Putamen (tissue), 1 donor: ENCODE results near the gene ELOVL5.

Source experiments
- DNase-seq: peaks from one replicate; pipeline ENCODE4 v3.0.0-alpha.2; 2016; ENCODE audit warnings: low spot score

Gene ELOVL5

DNA sequence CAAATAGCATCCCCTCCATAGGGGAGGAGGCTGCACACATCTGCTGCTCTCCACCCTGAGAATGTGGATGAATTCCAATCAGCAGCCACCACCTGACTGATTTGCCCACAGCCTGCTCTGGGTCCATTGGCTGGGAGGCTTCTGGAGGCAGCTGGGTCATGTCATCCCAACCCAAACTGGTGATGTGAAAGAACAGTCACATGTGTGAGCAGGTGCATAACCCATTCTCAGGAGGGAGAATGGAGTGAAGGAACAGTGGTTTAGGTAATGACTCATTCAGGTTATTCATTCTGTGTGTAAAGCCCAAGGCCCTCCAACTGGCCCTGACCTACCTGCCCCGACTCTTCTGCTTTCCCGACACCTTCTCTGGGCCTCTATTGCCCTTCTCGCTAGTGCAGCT, 109.2 kb downstream of the ELOVL5 start:
- DNase-seq, result no peak

DNA sequence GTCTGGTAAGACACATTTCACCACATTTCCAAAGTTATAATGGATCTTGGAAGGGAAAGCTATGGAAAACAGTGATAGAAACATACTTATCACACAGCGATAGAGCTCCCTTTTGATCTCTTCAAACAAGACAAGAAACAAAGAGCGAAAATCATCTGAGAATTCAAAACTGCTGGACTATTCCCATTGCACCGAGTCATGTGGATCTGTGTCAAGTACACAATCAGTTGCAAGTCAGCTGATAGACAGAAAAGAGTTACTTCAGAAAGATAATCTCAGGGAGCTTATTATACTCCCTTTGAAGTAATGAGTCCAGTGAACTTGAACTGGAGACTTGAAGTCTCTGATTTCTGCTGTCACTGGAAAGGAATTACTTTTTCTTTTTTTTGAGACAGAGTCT, 110.4 kb downstream of the ELOVL5 start:
- no peak for DNase-seq

DNA sequence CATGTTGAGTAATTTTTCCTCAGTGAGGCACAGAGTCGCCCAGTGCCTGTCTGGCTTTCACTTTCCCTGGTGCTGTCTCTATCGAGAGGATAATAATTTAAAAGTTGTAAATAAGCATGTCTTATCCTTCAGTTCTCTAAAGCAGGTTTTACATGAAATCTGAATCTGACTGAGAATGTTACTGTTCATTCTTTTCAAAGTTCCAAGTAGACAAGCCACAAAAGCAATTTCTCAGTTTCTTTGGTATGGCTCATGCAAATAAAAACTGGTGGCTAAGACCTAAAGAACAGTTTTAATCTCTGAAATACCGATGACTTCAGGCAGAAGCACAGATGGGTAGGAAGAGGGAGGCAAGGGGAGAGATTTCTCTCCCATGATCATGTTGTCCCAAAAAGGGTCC, 112.5 kb downstream of the ELOVL5 start:
- DNase-seq, result no peak

DNA sequence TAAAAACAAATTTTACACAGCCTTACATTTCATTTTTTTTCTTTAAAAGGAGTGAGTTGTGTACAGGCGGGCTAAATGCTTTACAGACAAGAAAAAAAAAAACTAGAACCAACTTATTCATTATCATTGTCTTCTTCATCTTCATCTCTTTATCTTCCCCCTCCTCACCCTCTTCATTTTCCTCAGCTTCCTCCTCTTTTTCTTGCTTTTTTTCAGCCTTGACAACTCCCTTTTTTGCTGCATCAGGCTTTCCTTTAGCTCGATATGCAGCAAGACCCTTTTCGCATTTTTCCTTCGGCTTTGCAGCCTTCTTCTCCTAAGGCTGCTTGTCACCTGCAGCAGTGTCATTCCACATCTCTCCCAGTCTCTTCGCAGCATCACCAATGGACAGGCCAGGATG, 113.2 kb downstream of the ELOVL5 start:
- no peak for DNase-seq

DNA sequence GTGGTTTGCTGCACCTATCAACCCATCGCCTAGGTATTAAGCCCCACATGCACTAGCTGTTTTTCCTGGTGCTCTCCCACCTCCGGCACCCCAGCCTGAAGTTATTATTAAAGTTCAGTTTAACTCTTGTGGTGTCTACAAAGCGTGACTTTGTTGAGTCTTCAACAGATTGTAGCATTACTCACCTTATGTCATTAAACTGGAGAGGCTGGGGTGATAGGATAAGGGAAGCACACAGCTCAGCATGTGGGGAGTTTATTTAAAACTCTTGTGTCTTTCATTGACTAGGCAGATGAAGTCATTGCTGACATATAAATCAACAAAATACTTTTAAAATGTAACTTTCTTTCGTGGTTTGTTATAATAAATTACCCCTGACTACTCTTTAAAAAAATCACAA, 115.4 kb downstream of the ELOVL5 start:
- no peak for DNase-seq

DNA sequence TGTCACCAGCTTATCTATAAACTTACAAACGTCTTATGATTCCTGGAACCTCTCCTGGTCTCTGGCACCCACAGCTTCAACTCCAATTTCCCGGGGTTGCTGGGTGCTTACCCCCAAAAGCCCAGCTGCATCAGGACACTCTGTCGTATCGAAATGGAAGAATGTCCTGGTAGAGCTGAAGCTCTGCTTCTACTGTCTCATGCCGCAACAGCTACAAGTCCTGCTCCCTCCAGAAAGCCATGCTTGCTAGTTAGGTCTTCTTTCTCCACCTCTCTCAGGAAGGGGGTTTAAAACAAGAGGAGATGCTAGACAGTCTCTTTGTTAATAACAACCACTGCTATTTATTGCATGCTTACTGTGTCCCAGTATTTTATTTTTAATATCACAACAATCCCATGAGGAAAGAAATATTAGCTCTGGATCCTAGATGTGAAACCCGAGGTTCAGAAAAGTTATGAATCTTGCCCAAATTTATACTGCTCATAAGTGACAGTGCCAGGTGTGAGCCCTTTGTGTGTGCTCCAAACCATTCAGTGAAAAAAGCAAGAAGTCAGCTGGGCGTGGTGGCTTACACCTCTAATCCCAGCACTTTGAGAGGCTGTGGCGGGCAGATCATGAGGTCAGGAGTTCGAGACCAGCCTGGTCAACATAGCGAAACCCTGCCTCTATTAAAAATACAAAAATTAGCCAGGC, 117.8 kb downstream of the ELOVL5 start:
- DNase-seq, result no peak

DNA sequence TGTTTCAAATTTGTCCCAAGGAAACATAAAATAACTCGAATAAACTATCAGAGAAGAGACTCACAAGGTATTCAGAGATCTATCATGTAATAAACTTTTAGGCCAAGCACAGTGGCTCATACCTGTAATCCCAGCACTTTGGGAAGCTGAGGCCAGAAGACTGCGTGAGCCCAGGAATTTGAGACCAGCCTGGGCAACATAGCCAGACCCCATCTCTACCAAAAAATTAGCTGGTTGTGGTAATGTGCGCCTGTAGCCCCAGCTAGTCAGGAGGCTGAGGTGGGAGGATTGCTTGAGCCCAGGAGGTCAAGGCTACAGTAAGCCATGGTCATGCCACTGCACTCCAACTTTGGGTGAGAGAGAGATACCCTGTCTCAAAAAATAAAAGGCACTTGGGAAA, 120.9 kb downstream of the ELOVL5 start:
- DNase-seq, result no peak

DNA sequence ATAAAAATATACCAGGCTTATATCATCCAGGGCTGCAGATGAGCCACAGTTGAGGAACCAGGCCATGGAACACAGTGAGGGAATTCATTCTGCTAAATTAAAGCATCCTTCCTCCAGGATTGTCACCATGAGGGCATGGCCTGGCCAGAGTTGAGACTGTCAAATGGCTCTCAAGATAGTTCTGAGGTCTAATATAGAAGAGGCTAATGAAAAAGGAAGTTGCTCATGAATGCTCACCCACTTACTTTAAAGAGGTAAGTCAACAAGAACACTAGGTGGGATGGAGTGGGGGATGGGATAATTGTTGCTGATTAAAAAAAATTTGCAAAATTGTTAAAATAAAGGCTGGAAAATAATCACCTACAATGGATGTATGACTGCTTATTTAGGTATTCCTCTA, 128.1 kb downstream of the ELOVL5 start:
- DNase-seq, result no peak
